ENCODE results near the gene SARDH.

SARDH gene

DNA sequence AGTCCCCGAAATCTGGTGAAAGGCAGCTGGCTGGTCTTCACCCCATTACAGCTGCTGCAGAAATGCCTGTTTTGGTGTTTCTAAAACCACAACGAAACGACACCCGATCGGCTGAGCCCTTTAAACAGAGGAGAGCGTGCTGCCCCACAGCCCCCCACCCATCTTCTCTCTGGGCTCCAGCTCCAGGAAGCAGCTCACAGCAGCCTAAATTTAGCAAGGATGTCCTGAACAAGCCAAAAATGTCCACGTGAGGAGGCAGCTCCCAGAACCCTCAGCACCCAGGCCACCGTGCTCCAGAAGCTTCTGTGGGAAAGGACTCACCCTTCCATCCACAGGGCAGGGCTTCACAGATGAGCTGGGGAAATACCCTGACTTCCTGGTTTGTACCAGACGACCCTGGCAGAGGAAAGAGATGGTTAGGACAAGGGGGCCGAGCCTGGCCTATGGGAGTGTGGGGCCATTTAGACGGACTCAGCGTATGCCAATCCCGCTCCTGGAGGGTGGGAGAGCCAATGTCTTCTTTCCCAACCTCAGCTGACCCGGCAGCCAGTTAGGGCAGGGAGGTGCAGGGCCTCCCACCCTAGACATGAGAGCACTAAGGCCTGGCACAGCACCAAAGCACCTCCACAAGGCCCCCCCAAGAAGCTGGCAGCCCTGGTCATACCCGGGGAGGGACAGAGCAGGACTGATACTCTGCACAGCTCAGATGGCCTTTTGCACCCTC lies 39.1 kb upstream of the SARDH start:
- no peak for TF ChIP-seq MYC (IDR thresholded peaks at IDR 0.05; ENCODE audit: low read depth, low read length)
- TF ChIP-seq, protein P1, sequence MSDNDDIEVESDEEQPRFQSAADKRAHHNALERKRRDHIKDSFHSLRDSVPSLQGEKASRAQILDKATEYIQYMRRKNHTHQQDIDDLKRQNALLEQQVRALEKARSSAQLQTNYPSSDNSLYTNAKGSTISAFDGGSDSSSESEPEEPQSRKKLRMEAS (IDR thresholded peaks at IDR 0.05; ENCODE audit: low read depth, low read length) = no peak
- TF ChIP-seq POLR2A (IDR thresholded peaks at IDR 0.05; ENCODE audit: extremely low read depth, insufficient read length) = no peak
- TF ChIP-seq CTCF (IDR thresholded peaks at IDR 0.05; ENCODE audit: low read depth, low read length) = no peak

GRCh38 chr9:133775951-133776905 lies 38.1 kb upstream of the SARDH start:
- no peak for TF ChIP-seq CTCF (IDR thresholded peaks at IDR 0.05; ENCODE audit: low read depth, low read length)
- TF ChIP-seq, protein P1 (IDR thresholded peaks at IDR 0.05; ENCODE audit: low read depth, low read length) = no peak
- no peak for TF ChIP-seq MYC (IDR thresholded peaks at IDR 0.05; ENCODE audit: low read depth, low read length)
- TF ChIP-seq POLR2A (IDR thresholded peaks at IDR 0.05; ENCODE audit: extremely low read depth, insufficient read length) = no peak
- DNase-seq (ENCODE audit: low read depth) = no peak
- H3K4me3 ChIP-seq (ENCODE audit: low read depth, low read length) = no peak overlapping the region

More for the DNA sequence above, 39.1 kb upstream of the SARDH start:
- H3K4me3 ChIP-seq (ENCODE audit: low read depth, low read length) = no peak overlapping the region
- no peak for DNase-seq (ENCODE audit: low read depth)

- no peak for DNase-seq (ENCODE audit: low read depth)
- TF ChIP-seq, protein P1 (IDR thresholded peaks at IDR 0.05; ENCODE audit: low read depth, low read length) = no peak
- TF ChIP-seq MYC (IDR thresholded peaks at IDR 0.05; ENCODE audit: low read depth, low read length) (no peak), CTCF (IDR thresholded peaks at IDR 0.05; ENCODE audit: low read depth, low read length) (no peak), POLR2A (IDR thresholded peaks at IDR 0.05; ENCODE audit: extremely low read depth, insufficient read length) (no peak)
Measured at GRCh38 chr9:133775291-133775690, 37.1 kb upstream of the SARDH start.

DNA sequence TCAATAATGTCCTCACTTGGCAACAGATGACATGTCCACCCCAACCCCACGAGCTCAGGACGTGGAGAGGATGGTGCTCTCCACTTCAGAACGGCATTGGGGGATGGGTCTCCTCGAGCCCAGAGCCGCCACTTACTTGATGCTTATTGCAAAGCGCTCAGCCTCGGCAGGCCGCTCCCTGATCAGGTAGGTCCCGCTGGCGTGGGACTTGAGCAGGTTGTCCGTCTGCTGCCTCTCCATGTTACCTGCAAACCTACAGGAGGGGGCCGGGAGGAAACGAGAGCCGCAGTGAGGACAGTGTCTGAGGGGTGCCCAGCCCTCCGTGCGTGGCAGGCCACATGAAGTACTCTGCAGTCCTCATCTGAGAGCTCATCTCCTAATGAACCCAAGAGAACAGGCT lies 36.6 kb upstream of the SARDH start:
- TF ChIP-seq, protein P1 (IDR thresholded peaks at IDR 0.05; ENCODE audit: low read depth, low read length) = no peak
- no peak for TF ChIP-seq POLR2A (IDR thresholded peaks at IDR 0.05; ENCODE audit: extremely low read depth, insufficient read length)
- TF ChIP-seq MYC (IDR thresholded peaks at IDR 0.05; ENCODE audit: low read depth, low read length) = no peak
- no peak overlapping the region for H3K4me3 ChIP-seq (ENCODE audit: low read depth, low read length)
- DNase-seq (ENCODE audit: low read depth) = no peak

More at GRCh38 chr9:133775291-133775690, 37.1 kb upstream of the SARDH start:
- no peak overlapping the region for H3K4me3 ChIP-seq (ENCODE audit: low read depth, low read length)

- DNase-seq (ENCODE audit: low read depth) = no peak
- TF ChIP-seq CTCF (IDR thresholded peaks at IDR 0.05; ENCODE audit: low read depth, low read length) (no peak), MYC (IDR thresholded peaks at IDR 0.05; ENCODE audit: low read depth, low read length) (no peak)
- TF ChIP-seq, protein P1 (IDR thresholded peaks at IDR 0.05; ENCODE audit: low read depth, low read length) = no peak
Measured at GRCh38 chr9:133773889-133774655, 35.9 kb upstream of the SARDH start.

More at GRCh38 chr9:133773889-133774655, 35.9 kb upstream of the SARDH start:
- H3K4me3 ChIP-seq (ENCODE audit: low read depth, low read length) = no peak overlapping the region

Measured in NB4 (cell line).